Hematopoietic multipotent progenitor cell treated with erythropoietin and hydrocortisone succinate and interleukin-3 and kit ligand, for 15 days (in vitro differentiated cells): ENCODE results near the gene EP400.
"Not testable (repeated sequence)": the region's sequence is repeated elsewhere in the genome, so short reads cannot be mapped to it uniquely, and the experiment has no call there.

ENCODE experiments used
- DNase-seq: peaks from one replicate; pipeline ENCODE4 v3.0.0-alpha.2; 2015; ENCODE audit warnings: low spot score

EP400 gene

DNA sequence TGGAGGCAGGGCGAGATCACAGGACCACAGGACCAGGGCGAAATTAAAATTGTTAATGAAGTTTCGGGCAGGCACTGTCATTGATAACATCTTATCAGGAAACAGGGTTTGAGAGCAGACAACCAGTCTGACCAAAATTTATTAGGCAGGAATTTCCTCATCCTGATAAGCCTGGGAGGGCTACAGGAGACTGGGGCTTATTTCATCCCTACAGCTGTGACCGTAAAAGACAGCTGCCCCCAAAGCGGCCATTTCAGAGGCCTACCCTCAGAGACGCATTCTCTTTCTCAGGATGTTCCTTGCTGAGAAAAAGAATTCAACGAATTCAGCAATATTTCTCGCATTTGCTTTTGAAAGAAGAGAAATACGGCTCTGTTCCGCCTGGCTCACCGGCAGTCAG, 97.9 kb downstream of the EP400 start:
- DNase-seq = not testable (repeated sequence)

- DNase-seq = no peak
These were observed 99.7 kb downstream of the EP400 start for GRCh38 chr12:132049442-132049841.

DNA sequence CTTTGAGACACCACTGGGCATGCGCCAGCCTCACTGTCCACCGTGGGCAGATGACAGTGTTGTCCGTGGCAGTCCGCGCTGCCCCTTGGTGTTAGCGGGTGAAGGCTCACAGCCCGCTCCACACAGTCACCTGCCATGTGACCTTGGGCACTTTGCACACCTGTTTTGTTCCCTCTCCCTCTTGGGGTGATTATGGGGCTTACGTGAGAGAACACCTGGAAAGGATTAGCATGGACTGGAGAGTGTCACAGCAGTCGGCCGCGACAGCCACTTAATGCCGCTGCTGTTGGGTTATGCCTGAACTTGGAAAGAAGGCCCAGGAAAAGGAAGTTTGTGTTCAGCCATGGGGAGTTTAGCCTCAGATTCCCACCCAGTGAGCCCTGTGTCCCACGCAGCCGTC, 100.1 kb downstream of the EP400 start:
- no peak for DNase-seq

DNA sequence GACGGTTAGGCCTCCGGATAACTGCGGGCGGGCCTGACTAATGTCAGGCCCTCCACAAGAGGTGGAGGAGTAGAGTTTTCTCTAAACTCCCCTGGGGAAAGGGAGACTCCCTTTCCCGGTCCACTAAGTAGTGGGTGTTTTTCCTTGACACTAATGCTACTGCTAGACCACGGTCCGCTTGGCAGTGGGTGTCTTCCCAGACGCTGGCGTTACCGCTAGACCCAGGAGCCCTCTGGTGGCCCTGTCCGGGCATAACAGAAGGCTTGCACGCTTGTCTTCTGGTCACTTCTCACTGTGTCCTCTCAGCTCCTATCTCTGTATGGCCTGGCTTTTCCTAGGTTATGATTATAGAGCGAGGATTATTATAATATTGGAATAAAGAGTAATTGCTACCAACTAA, 102.0 kb downstream of the EP400 start:
- DNase-seq = not testable (repeated sequence)

DNA sequence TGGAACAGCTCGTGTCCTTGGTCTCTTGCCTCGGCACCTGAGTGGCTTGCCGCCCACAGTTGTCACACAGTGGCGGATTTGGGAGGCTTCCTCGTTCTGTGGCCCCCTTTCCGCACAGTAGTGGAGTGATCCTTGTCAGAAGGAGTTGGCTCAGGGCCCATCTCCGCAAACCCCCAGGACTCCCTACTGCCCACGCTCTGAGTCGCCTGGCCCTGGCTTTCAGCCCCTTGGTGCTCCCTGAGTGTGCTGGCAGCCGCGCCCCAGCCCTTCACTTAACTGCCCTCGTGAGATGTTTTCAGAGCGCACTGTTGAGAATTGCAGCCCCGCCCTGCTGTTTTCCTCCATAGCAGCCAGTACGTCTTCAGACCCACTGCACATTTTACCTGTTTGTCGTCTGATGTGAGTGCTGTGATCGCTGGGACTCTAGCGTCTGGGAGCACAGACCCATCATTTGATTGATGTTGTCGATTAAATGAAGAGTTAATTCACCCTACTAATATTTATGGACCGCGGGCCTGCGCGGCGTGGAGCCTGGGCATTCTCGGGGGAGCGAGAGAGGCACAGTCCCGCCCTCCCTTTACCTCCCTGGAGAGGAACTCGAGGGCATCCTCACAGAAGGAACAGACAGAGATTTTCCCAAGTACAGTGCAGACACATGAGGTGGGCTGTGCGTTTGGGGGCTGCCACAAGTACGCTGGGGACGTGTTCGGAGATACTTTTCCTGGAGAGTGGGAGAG, 102.6 kb downstream of the EP400 start:
- DNase-seq = no peak

GRCh38 chr12:132053338-132054330, 103.9 kb downstream of the EP400 start:
- DNase-seq = no peak

DNA sequence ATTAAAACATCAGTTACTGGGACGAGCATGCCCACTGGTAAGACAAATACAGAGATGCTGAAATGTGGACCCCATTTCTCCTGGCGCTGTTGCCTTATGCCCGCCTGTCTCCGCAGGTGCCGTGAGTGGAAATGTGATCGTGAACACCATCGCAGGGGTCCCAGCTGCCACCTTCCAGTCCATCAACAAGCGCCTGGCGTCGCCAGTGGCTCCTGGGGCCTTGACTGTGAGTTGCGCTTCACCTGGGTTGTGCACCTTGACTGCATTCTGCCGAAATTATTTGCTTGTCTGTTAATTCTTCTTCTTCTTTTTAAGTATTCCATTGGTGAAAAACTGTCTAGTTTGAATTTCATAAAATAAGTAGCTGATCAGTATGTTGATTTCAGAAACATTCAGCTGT, 105.2 kb downstream of the EP400 start:
- no peak for DNase-seq

- no peak for DNase-seq
These were observed 105.9 kb downstream of the EP400 start for GRCh38 chr12:132055535-132056096.

DNA sequence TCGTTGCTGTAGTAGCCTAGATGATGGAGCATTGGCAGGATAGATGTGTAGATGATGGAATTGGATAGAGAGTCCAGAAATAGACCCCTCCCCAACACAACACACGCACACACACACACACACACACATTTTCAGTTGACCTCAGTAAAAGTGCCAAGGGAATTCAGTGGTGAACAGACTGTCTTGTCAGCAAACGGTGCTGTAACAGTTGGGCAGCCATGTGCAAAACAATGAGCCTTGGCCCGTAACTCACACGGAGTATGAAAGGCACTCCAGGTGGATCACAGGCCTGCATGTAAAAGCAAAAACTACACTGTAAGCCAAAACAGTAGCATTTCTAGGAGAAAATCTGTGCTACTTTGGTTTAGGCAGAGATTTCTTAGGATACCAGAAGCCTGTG, 106.6 kb downstream of the EP400 start:
- DNase-seq = no peak

GRCh38 chr12:132056951-132057350, 107.2 kb downstream of the EP400 start:
- DNase-seq = no peak

DNA sequence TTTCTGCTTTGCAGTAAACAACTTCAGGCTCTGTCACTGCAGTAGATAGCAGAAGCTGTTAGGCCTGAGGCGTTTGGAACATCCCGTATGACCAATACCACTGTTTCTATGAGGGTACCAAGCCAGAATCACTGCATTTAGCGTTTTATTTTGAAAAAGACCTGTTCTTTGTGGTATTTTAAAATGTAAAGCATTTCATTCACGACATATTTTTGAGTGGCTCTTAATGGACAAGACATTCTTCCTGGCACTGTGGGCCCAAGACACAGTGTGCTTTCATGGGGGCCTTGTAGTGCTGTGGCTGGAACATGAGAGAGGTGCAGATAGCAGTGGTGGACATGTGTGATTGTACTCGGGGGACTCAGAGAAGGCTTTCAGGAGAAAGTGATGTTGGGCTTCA, 107.9 kb downstream of the EP400 start:
- no peak for DNase-seq

GRCh38 chr12:132061197-132061596, 111.5 kb downstream of the EP400 start:
- DNase-seq = no peak

DNA sequence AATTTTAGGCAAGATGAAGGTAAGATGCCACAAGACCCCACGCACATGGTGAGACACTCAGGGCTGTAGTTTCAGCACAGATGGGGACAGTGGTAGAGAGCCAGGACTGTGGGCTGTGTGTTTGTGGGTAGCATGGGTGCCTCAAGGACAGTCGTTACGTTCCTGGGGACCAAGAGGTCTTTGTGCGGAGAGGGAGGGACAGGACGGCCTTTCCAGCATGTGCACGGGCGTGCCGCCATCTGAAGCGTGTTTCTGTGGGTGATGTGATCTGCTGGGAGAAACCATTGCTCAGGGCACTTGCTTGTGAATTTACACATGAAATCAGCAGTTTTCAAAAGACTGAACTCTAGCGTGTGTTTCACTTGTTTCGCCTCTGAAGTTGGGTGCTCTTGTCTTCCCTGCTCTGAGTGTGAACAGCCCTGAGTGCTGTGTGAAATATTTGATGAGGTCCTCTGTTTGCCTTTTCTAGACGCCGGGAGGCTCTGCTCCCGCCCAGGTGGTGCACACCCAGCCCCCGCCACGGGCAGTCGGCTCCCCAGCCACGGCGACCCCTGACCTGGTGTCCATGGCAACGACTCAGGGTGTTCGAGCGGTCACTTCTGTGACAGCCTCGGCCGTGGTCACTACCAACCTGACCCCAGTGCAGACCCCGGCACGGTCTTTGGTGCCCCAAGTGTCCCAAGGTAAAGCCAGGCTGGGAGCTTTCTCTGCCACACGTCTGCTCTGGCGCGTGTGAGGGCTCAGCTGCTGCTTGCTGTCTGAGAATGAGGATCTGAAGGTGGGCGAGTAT, 112.1 kb downstream of the EP400 start:
- no peak for DNase-seq

- DNase-seq = no peak
These were observed 112.7 kb downstream of the EP400 start for GRCh38 chr12:132062481-132062880.

DNA sequence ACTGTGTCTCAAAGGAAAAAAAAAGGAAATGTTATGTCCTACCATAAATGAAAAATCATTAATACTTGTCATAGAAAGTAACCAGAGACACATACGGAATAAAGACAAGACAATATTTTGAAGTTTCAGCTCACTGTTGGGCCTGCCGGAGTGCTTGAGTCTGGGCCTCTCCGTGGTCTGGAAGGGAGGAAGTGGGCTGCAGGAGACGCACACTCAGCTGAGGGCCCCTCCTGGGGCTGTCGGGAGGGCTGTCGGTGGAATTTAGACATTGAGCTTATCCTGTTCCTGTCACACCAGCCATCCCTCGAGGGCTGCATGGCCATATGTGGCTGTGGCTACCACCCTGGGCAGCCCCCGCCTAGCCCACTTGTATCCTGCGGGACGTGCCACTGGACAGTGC, 113.7 kb downstream of the EP400 start:
- no peak for DNase-seq

GRCh38 chr12:132064631-132065030, 114.9 kb downstream of the EP400 start:
- DNase-seq = no peak

- DNase-seq = no peak
These were observed 115.5 kb downstream of the EP400 start for GRCh38 chr12:132065203-132065602.

GRCh38 chr12:132065609-132066344, 116.0 kb downstream of the EP400 start:
- DNase-seq = no peak

- no peak for DNase-seq
These were observed 116.6 kb downstream of the EP400 start for GRCh38 chr12:132066345-132066685.

GRCh38 chr12:132066749-132067148, 117.0 kb downstream of the EP400 start:
- DNase-seq = no peak

GRCh38 chr12:132067182-132067581, 117.4 kb downstream of the EP400 start:
- DNase-seq = no peak
